K562 (cell line): ENCODE data around the gene COX7A2. TPM values are rescaled to one million over a fixed set of nuclear protein-coding genes. Genes with fewer than 3 reads are reported as not detected.

Experiments
- ASH1L ChIP-seq: fragments of 450-650 bp; IDR thresholded peaks from 2 replicates; pipeline ENCODE4 v1.6.1; 2018; ENCODE audit warnings: borderline replicate concordance, mild to moderate bottlenecking, low read depth; ENCODE audit not compliant: partially characterized antibody
- C11orf30 ChIP-seq: fragments of 450-650 bp; IDR thresholded peaks from 2 replicates; pipeline ENCODE4 v1.6.1; 2016; ENCODE audit warnings: low read depth, mild to moderate bottlenecking
- CHD4 ChIP-seq: fragments of 200-600 bp; sonication (generic); IDR thresholded peaks from 3 replicates; pipeline ENCODE4 v1.6.1; 2012; ENCODE audit warnings: low read depth, mild to moderate bottlenecking, mixed read lengths, low read length, inconsistent platforms; ENCODE audit not compliant: insufficient read depth, insufficient replicate concordance, poor library complexity, severe bottlenecking
- CREBBP ChIP-seq: IDR thresholded peaks from one replicate; pipeline ENCODE4 v1.6.1; 2012; ENCODE audit warnings: low read depth, mild to moderate bottlenecking, control low read depth, inconsistent platforms, low read length
- ELF1 ChIP-seq: fragments of 200-800 bp; sonication (Bioruptor generic); IDR thresholded peaks from 2 replicates; pipeline ENCODE4 v1.6.1; 2016; ENCODE audit warnings: missing genetic modification characterization, missing compliant biosample characterization
- GTF2A2 ChIP-seq: IDR thresholded peaks from 2 replicates; pipeline ENCODE4 v1.6.1; 2016; ENCODE audit warnings: mild to moderate bottlenecking, missing genetic modification characterization, missing compliant biosample characterization
- MCM7 ChIP-seq, 2 experiments: fragments of 450-650 bp; IDR thresholded peaks; 2 replicates each; pipeline ENCODE4 v1.6.1; 2016 to 2018
- NCOA1 ChIP-seq: fragments of 450-650 bp; IDR thresholded peaks from 2 replicates; pipeline ENCODE4 v1.6.1; 2016; ENCODE audit warnings: low read depth
- NR1H2 ChIP-seq: sonication (generic); formaldehyde crosslinking; IDR thresholded peaks from 2 replicates; pipeline ENCODE4 v1.4.0; 2020; ENCODE audit warnings: mild to moderate bottlenecking, missing genetic modification reagents
- ZBTB8A ChIP-seq: fragments of 450-650 bp; IDR thresholded peaks from 2 replicates; pipeline ENCODE4 v1.6.1; 2018; ENCODE audit warnings: mild to moderate bottlenecking, moderate library complexity; ENCODE audit not compliant: partially characterized antibody
- polyA plus RNA-seq, 8 experiments: library from polyadenylated mRNA; depleted of rRNA in 4 of 8; stranded (reverse) in 5 of 8; unstranded in 3 of 8; fragments of >200 nt; fragmentation: Nextera tagmentation in 2 of 8; fragmentation: Illumina TruSeq in 1 of 8; extraction: Ambion mirVana in 2 of 8; extraction: Trizol in 1 of 8; gene quantifications; 2 replicates each; pipeline versions ENCODE4 v1.2.1 to v1.2.3, GENCODE V29; 2011 to 2014; ENCODE audit warnings: inconsistent platforms in 1 of 8, missing spikeins in 1 of 8
- total RNA-seq, 7 experiments: library from RNA; depleted of rRNA in 6 of 7; stranded (reverse); fragments of >200 nt in 6 of 7; fragmentation: Illumina TruSeq in 2 of 7; extraction: Trizol in 2 of 7; gene quantifications; 2 replicates each; pipeline versions ENCODE4 v1.2.1 to v1.2.3, GENCODE V29; 2011 to 2021; ENCODE audit warnings: low replicate concordance in 1 of 7
- TF ChIP-seq, protein P1 (sequence below), 2 experiments: fragments of 450-650 bp in 1 of 2; sonication (generic) in 1 of 2; formaldehyde crosslinking in 1 of 2; IDR thresholded peaks; 2 replicates each; pipeline versions ENCODE4 v1.7.1 to v1.9.0; 2016 to 2022; ENCODE audit warnings: inconsistent platforms in 1 of 2, mild to moderate bottlenecking in 1 of 2, missing genetic modification reagents in 1 of 2
- TF ChIP-seq, protein P2 (sequence below): sonication (generic); formaldehyde crosslinking; IDR thresholded peaks from 2 replicates; pipeline ENCODE4 v1.8.0; 2022; ENCODE audit warnings: mild to moderate bottlenecking, missing genetic modification reagents
- TF ChIP-seq, protein P3 (sequence below): sonication (generic); formaldehyde crosslinking; IDR thresholded peaks from 2 replicates; pipeline ENCODE4 v1.4.0; 2020; ENCODE audit warnings: mild to moderate bottlenecking, missing genetic modification reagents
- TF ChIP-seq, protein P4 (sequence below): IDR thresholded peaks from 2 replicates; pipeline ENCODE4 v1.6.1; 2016; ENCODE audit warnings: missing genetic modification characterization, missing compliant biosample characterization

COX7A2 gene
- total and polyA plus RNA-seq, 9 of the 15 experiments (the other 6 are each of a cell fraction or from before 2014, with no cell fraction given): 234 to 2,216 (median 585) TPM

DNA sequence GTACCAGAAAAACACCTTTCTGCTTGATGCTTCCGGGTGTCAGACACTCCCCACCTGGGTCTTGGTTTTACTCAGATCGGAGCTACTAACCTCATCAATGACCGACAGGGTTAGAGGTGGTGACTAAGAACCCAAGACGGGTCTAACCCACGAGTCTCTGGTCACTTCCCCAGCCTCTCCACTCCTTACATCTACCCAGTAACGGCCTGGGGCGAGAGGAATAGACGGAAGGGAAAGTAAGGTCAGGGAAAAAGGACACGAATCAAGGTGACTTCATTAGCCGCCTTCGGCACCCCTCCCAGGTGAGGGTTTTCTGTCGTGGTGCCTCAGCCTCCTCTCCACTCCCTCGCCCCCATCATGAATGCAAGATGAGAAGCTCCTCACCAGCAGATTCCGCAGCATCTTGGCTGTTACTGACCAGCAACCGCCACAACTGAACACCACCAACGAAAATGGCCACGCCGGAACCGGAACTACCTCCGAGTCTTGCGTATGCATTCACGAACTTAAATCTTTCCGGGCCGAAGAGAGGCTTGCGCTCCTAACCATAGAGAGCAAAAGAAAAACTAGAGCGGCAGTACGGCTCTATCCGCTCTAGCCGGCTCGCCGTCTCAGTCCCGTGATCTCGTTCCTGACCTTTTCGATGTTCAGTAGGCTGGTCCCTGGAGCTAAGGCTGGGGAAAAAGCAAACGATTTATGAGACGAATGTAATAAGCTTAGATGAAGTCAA lies at the start of gene COX7A2 (continued):
- TF ChIP-seq, protein P1, sequence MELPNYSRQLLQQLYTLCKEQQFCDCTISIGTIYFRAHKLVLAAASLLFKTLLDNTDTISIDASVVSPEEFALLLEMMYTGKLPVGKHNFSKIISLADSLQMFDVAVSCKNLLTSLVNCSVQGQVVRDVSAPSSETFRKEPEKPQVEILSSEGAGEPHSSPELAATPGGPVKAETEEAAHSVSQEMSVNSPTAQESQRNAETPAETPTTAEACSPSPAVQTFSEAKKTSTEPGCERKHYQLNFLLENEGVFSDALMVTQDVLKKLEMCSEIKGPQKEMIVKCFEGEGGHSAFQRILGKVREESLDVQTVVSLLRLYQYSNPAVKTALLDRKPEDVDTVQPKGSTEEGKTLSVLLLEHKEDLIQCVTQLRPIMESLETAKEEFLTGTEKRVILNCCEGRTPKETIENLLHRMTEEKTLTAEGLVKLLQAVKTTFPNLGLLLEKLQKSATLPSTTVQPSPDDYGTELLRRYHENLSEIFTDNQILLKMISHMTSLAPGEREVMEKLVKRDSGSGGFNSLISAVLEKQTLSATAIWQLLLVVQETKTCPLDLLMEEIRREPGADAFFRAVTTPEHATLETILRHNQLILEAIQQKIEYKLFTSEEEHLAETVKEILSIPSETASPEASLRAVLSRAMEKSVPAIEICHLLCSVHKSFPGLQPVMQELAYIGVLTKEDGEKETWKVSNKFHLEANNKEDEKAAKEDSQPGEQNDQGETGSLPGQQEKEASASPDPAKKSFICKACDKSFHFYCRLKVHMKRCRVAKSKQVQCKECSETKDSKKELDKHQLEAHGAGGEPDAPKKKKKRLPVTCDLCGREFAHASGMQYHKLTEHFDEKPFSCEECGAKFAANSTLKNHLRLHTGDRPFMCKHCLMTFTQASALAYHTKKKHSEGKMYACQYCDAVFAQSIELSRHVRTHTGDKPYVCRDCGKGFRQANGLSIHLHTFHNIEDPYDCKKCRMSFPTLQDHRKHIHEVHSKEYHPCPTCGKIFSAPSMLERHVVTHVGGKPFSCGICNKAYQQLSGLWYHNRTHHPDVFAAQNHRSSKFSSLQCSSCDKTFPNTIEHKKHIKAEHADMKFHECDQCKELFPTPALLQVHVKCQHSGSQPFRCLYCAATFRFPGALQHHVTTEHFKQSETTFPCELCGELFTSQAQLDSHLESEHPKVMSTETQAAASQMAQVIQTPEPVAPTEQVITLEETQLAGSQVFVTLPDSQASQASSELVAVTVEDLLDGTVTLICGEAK (IDR thresholded peaks at IDR 0.05): peak; percentile 96
- TF ChIP-seq, protein P1 (CRISPR knock-in tag; IDR thresholded peaks at IDR 0.05): no peak
- TF ChIP-seq CHD4: no peak
- no peak for TF ChIP-seq GTF2A2 (tag)
- TF ChIP-seq ZBTB8A: no peak
- TF ChIP-seq, protein P2, sequence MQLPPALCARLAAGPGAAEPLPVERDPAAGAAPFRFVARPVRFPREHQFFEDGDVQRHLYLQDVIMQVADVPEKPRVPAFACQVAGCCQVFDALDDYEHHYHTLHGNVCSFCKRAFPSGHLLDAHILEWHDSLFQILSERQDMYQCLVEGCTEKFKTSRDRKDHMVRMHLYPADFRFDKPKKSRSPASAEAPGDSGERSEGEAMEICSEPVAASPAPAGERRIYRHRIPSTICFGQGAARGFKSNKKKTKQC (CRISPR knock-in tag): 0 out of 2 replicates have a peak, but pooled peaks have one; percentile 52
- TF ChIP-seq ASH1L: no peak
- no peak for TF ChIP-seq NR1H2
- TF ChIP-seq C11orf30: peak; percentile 72
- TF ChIP-seq CREBBP: no peak
- no peak for TF ChIP-seq MCM7 (IDR thresholded peaks at IDR 0.05)
- TF ChIP-seq, protein P3, sequence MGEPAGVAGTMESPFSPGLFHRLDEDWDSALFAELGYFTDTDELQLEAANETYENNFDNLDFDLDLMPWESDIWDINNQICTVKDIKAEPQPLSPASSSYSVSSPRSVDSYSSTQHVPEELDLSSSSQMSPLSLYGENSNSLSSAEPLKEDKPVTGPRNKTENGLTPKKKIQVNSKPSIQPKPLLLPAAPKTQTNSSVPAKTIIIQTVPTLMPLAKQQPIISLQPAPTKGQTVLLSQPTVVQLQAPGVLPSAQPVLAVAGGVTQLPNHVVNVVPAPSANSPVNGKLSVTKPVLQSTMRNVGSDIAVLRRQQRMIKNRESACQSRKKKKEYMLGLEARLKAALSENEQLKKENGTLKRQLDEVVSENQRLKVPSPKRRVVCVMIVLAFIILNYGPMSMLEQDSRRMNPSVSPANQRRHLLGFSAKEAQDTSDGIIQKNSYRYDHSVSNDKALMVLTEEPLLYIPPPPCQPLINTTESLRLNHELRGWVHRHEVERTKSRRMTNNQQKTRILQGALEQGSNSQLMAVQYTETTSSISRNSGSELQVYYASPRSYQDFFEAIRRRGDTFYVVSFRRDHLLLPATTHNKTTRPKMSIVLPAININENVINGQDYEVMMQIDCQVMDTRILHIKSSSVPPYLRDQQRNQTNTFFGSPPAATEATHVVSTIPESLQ (CRISPR knock-in tag): no peak
- TF ChIP-seq NCOA1: peak; percentile 51
- TF ChIP-seq ELF1 (tag): peak; percentile 88
- TF ChIP-seq, protein P4, sequence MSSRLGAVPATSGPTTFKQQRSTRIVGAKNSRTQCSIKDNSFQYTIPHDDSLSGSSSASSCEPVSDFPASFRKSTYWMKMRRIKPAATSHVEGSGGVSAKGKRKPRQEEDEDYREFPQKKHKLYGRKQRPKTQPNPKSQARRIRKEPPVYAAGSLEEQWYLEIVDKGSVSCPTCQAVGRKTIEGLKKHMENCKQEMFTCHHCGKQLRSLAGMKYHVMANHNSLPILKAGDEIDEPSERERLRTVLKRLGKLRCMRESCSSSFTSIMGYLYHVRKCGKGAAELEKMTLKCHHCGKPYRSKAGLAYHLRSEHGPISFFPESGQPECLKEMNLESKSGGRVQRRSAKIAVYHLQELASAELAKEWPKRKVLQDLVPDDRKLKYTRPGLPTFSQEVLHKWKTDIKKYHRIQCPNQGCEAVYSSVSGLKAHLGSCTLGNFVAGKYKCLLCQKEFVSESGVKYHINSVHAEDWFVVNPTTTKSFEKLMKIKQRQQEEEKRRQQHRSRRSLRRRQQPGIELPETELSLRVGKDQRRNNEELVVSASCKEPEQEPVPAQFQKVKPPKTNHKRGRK: no peak
